DMS114 treated with DMSO at 0.1 percent for 48 hours (cell line): ENCODE results near the gene KMT2C.

Experiments used
- DNase-seq: peaks from one replicate; lab custom pipeline; 2025; ENCODE audit not compliant: unreplicated experiment; lab: John Stamatoyannopoulos, UW

Gene KMT2C

GRCh38 chr7:152117356-152117755, 318.4 kb downstream of the KMT2C start:
- no peak for DNase-seq

GRCh38 chr7:152115021-152115718, 320.6 kb downstream of the KMT2C start:
- DNase-seq: no peak

GRCh38 chr7:152112829-152113228, 323.0 kb downstream of the KMT2C start:
- no peak for DNase-seq

GRCh38 chr7:152108359-152108758, 327.4 kb downstream of the KMT2C start:
- no peak for DNase-seq

GRCh38 chr7:152107945-152108344, 327.9 kb downstream of the KMT2C start:
- no peak for DNase-seq

- no peak for DNase-seq
Measured at GRCh38 chr7:152106990-152107389, 328.8 kb downstream of the KMT2C start.

GRCh38 chr7:152105205-152105604, 330.6 kb downstream of the KMT2C start:
- DNase-seq: no peak

- no peak for DNase-seq
Measured at GRCh38 chr7:152103691-152104090, 332.1 kb downstream of the KMT2C start.

- DNase-seq: no peak
Measured at GRCh38 chr7:152103066-152103465, 332.7 kb downstream of the KMT2C start.

- no peak for DNase-seq
Measured at GRCh38 chr7:152097330-152097729, 338.5 kb downstream of the KMT2C start.

GRCh38 chr7:152095771-152096170, 340.0 kb downstream of the KMT2C start:
- DNase-seq: no peak

GRCh38 chr7:152093717-152094116, 342.1 kb downstream of the KMT2C start:
- no peak for DNase-seq

GRCh38 chr7:152090747-152091146, 345.1 kb downstream of the KMT2C start:
- no peak for DNase-seq

- no peak for DNase-seq
Measured at GRCh38 chr7:152089183-152089582, 346.6 kb downstream of the KMT2C start.

GRCh38 chr7:152086513-152086912, 349.3 kb downstream of the KMT2C start:
- DNase-seq: no peak

- no peak for DNase-seq
Measured at GRCh38 chr7:152085131-152085530, 350.7 kb downstream of the KMT2C start.
